ENCODE measurements around the gene TK2. TPM values are rescaled to one million over a fixed set of nuclear protein-coding genes. Genes with fewer than 3 reads are reported as not detected.

TK2 gene
- total and polyA plus RNA-seq, 2 experiments from 2014 or later: 1.8 to 4.2 TPM

- no peak for TF ChIP-seq ZNF462 (CRISPR knock-in tag; IDR thresholded peaks at IDR 0.05)
Measured at GRCh38 chr16:66494916-66495315, 55.0 kb downstream of the TK2 start (continued).

GRCh38 chr16:66493490-66494401, 56.2 kb downstream of the TK2 start:
- Mint-ChIP-seq H3K27me3 (ENCODE audit: insufficient read depth, low read depth, poor library complexity) (peaks cover 4% of the 10 kb centered on the region), H3K4me3 (no peak overlapping the region), H3K4me1 (no peaks in the 10 kb centered on the region; the same call in 2 of the 3 replicates), H3K36me3 (ENCODE audit: low read depth) (peaks cover 12% of the 10 kb centered on the region), H3K27ac (no peak overlapping the region), H3K9me3 (peaks cover 31% of the 10 kb centered on the region)
- H3F3A ChIP-seq (replicated peaks; ENCODE audit: low read depth): no peaks in the 10 kb centered on the region
- H4K20me1 ChIP-seq (replicated peaks; ENCODE audit: insufficient read depth): no peaks in the 10 kb centered on the region
- DNase-seq (ENCODE audit: low spot score): no peak
- no peaks in the 10 kb centered on the region for H3K4me1 ChIP-seq (ENCODE audit: insufficient read depth)
- H3K27me3 ChIP-seq (ENCODE audit: insufficient read depth): no peaks in the 10 kb centered on the region
- H3K79me2 ChIP-seq (replicated peaks; ENCODE audit: insufficient read depth): no peaks in the 10 kb centered on the region
- H3K4me3 ChIP-seq: no peak overlapping the region
- H3K4me2 ChIP-seq: no peak overlapping the region
- H3K36me3 ChIP-seq (ENCODE audit: insufficient read depth): no peaks in the 10 kb centered on the region
- no peak overlapping the region for H3K27ac ChIP-seq (ENCODE audit: low read depth)
- H3K9me2 ChIP-seq (ENCODE audit: insufficient read depth): no peaks in the 10 kb centered on the region
- ATAC-seq: no peak
- H2AFZ ChIP-seq: no peak overlapping the region
- TF ChIP-seq EZH2 (IDR thresholded peaks at IDR 0.05; ENCODE audit: low read depth, unreplicated experiment) (no peak), POLR2AphosphoS5 (IDR thresholded peaks at IDR 0.05; ENCODE audit: low read depth) (no peak), REST (IDR thresholded peaks at IDR 0.05; ENCODE audit: unreplicated experiment) (no peak), EZH2phosphoT487 (IDR thresholded peaks at IDR 0.05; ENCODE audit: unreplicated experiment) (no peak)

Data from GM23338 (cell line).